Glomerular visceral epithelial cell (primary cell): Measurements from ENCODE around the gene MED27.

Source experiments
- DNase-seq: peaks from one replicate; pipeline ENCODE4 v3.0.0-alpha.2; 2016; ENCODE audit errors: extremely low spot score

Gene MED27

GRCh38 chr9:131836607-131837315 is 242.9 kb downstream of the MED27 start:
- DNase-seq, result no peak

GRCh38 chr9:131836021-131836420 is 243.6 kb downstream of the MED27 start:
- DNase-seq, result no peak

- DNase-seq, result no peak
Observed at GRCh38 chr9:131835151-131835910, 244.3 kb downstream of the MED27 start.

- no peak for DNase-seq
Observed at GRCh38 chr9:131834721-131835120, 244.9 kb downstream of the MED27 start.

- peak; percentile 9 for DNase-seq
Observed at GRCh38 chr9:131833906-131834305, 245.8 kb downstream of the MED27 start.

- DNase-seq, result no peak
Observed at GRCh38 chr9:131833083-131833482, 246.6 kb downstream of the MED27 start.

- DNase-seq, result no peak
Observed at GRCh38 chr9:131831380-131832165, 248.1 kb downstream of the MED27 start.

GRCh38 chr9:131827821-131828369 is 251.8 kb downstream of the MED27 start:
- DNase-seq, result no peak

- DNase-seq, result no peak
Observed at GRCh38 chr9:131826966-131827525, 252.6 kb downstream of the MED27 start.

- DNase-seq, result no peak
Observed at GRCh38 chr9:131826053-131826452, 253.6 kb downstream of the MED27 start.

GRCh38 chr9:131824953-131825495 is 254.6 kb downstream of the MED27 start:
- DNase-seq, result no peak

GRCh38 chr9:131824155-131824594 is 255.5 kb downstream of the MED27 start:
- no peak for DNase-seq

- DNase-seq, result no peak
Observed at GRCh38 chr9:131823701-131824146, 255.9 kb downstream of the MED27 start.

GRCh38 chr9:131818089-131818488 is 261.6 kb downstream of the MED27 start:
- DNase-seq, result no peak

- DNase-seq, result no peak
Observed at GRCh38 chr9:131817627-131818026, 262.0 kb downstream of the MED27 start.

- DNase-seq, result no peak
Observed at GRCh38 chr9:131817073-131817472, 262.6 kb downstream of the MED27 start.

GRCh38 chr9:131815970-131816873 is 263.4 kb downstream of the MED27 start:
- DNase-seq, result peak; percentile 16

- DNase-seq, result no peak
Observed at GRCh38 chr9:131814707-131815106, 265.0 kb downstream of the MED27 start.

- DNase-seq, result peak; percentile 7
Observed at GRCh38 chr9:131813116-131813515, 266.6 kb downstream of the MED27 start.

- no peak for DNase-seq
Observed at GRCh38 chr9:131812116-131812790, 267.4 kb downstream of the MED27 start.
